NCI-H2107 treated with DMSO at 0.1 percent for 48 hours (cell line): ENCODE measurements around the gene SRP72.

Experiments
- DNase-seq: peaks from one replicate; lab custom pipeline; 2025; ENCODE audit not compliant: unreplicated experiment; lab: John Stamatoyannopoulos, UW

The SRP72 gene

DNA sequence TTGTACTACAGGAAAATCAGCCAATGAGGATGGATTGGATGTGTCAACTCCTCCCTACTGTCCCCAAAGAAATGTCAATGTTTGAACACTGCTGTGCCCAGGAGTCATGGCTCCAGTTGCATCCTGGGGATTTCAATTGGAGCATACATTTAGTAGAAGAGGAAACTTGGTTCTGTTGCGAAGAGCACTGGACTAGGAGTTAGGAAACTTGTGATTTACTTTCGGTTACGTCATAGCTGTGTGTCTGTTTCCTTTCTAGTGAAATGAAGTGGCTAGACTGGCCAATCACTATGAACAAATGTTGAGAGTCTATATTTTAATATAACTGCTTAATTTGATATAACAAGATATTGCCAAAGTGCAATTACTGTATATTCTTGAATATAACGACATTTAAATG is 73.4 kb downstream of the SRP72 start:
- no peak for DNase-seq

DNA sequence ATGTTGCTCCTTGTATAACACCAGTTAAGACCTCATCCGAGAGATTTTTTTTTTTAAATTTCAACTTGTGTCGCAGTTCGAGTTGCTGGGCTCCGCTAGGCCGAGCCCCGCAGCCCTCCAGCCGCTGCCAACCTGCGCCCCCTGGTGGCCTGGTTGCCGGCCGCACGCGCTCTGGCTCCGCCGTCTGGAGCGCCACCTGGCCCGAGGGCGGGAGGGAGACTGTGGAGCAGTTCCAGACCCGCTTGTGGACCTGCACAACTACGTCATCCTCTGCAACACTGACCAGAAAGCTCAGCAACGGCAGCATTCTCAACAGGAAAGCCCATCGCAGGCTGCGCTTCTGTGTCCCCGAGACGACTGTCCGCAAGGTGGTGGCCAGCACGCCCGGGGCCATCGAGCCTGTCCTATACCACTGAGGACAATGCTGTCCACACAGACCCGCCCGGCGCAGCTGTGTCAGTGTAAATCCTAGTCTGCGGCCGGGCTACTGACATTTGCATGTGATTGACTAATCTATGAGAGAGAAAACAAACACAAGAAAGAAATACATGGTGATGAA is 77.2 kb downstream of the SRP72 start:
- peak; percentile 14 for DNase-seq

DNA sequence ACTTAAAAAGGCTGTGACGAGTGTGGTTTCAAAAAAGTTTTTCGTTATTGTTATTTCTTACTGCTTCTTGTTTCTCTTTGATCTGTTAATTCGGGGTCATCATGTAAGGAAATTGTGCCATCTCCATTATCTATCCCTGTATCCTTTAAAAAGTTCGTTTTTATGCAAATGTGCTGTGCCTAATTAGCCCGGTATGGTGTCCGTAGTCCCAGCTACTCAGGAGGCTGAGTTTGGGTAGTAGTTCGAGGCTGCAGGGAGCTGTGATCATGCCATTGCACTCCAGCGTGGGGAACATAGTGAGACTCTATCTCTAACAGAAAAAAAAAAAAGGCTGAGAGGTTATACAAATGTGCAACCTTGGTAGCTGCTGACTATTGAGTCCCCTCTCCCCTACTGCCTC is 83.2 kb downstream of the SRP72 start:
- no peak for DNase-seq

DNA sequence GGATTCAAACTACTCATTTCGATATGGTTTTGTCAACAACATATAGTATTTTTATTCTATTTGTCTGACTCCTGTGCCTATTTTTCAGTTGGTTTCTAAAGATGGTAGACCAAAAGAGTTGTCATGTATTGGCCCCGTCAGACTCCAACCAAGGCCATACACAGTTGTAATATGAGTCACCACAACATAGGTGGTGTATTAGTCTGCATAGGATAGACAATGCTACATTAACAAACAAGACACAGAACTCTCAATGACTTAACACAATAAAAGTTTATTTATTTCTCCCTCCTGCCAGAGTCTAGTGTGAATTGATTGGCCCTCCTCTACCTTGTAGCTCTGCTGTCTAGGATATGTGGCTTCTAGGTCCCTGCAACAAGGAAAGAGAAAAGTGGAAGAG is 84.1 kb downstream of the SRP72 start:
- DNase-seq: no peak

DNA sequence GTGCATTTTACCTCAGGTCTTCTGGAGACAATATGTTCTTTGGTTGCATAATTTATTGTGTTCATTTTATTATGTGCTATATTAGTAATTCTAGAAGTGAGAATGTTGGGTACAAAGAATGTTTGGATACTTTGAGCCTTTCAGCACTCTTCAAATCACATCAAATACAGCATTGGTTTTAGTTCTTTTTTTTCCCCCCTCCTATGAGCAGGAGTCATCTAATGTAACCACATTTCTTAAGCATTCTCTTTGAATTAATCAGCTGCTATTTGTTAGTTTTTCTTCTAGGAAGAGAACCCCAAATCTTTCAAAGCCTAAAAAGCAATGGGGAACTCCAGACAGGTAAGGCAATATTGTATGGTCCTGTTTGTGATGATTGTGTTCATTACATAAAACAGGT is 84.9 kb downstream of the SRP72 start:
- no peak for DNase-seq
